SH-SY5Y (cell line): ENCODE results near the gene HUWE1.

ENCODE experiments used
- GATA2 ChIP-seq: IDR thresholded peaks from 2 replicates; pipeline ENCODE4 v1.6.1; 2011; ENCODE audit warnings: mild to moderate bottlenecking, low read depth, low read length
- GATA3 ChIP-seq: IDR thresholded peaks from 2 replicates; pipeline ENCODE4 v1.6.1; 2011; ENCODE audit warnings: low read depth, mild to moderate bottlenecking, low read length, moderate library complexity

GRCh38 chrX:53630261-53630660 is 56.3 kb downstream of the HUWE1 start:
- TF ChIP-seq GATA3 (no peak), GATA2 (no peak)
